SH-SY5Y (cell line): Measurements from ENCODE around the gene PTAFR.

Experiments
- GATA2 ChIP-seq: IDR thresholded peaks from 2 replicates; pipeline ENCODE4 v1.6.1; 2011; ENCODE audit warnings: mild to moderate bottlenecking, low read depth, low read length
- GATA3 ChIP-seq: IDR thresholded peaks from 2 replicates; pipeline ENCODE4 v1.6.1; 2011; ENCODE audit warnings: low read depth, mild to moderate bottlenecking, low read length, moderate library complexity

DNA sequence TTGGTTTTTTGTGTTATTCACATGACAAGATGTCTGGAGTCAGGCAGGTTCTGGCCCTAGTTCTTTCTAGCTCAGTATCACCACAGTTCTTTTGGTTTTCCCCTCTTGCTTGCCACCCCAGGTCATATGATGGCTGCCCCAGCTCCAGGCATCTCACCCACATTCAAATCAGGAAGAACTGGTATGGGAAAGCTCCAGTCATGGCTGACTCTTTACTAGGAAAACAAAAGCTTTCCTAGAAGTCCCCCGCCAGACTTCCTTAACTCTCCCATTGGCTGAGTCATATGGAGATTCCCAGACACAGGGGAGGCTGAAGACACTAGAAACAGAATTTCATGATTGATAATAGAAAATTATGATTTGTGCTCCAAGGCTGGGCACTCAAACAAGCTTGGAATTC is 65.9 kb downstream of the PTAFR start:
- TF ChIP-seq GATA2 (no peak), GATA3 (no peak)
